CD1c-positive myeloid dendritic cell (primary cell): ENCODE measurements around the gene NWD2.
"Not testable (repeated sequence)": the region's sequence is repeated elsewhere in the genome, so short reads cannot be mapped to it uniquely, and the experiment has no call there.

ENCODE experiments used
- DNase-seq: peaks from one replicate; pipeline ENCODE4 v3.0.0-alpha.2; 2016; ENCODE audit errors: extremely low spot score

Gene NWD2

GRCh38 chr4:37495353-37495752 lies 250.8 kb downstream of the NWD2 start:
- not testable (repeated sequence) for DNase-seq
